Uterus (tissue), 2 donors: ENCODE data around the gene L1TD1.

Experiments used
- POLR2A ChIP-seq, 2 donors: fragments of 450-650 bp; IDR thresholded peaks; one replicate each; pipeline ENCODE4 v1.6.1; 2016; ENCODE audit warnings: antibody characterized with exemption in 2 of 2, mild to moderate bottlenecking in 1 of 2, moderate library complexity in 1 of 2
- TF ChIP-seq, protein P1 (sequence below), 4 experiments: fragments of 200-600 bp in 2 of 4; fragments of 450-650 bp in 2 of 4; sonication (generic) in 2 of 4; IDR thresholded peaks; one replicate each; pipeline ENCODE4 v1.5.1; 2016 to 2019; ENCODE audit warnings: antibody characterized with exemption in 4 of 4, mild to moderate bottlenecking in 2 of 4, moderate library complexity in 1 of 4

DNA sequence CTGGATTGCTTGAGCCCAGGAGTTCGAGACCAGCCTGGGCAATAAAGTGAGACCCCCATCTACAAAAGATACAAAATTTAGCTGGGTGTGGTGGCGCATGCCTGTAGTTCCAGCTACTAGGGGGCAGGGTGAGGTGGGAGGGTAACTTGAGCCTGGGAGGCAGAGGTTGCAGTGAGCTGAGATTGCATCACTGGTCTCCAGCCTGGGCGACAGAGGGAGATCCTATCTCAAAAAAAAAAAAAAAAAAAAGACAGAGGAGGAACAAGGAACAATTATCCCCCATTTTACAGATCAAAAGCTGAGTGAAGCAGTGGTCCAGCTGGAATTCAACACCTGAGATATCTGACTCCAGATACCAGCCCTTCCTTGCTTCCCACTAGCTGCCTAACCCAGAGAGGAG, 34.8 kb downstream of the L1TD1 start:
- no peak for TF ChIP-seq POLR2A (IDR thresholded peaks at IDR 0.05)
- TF ChIP-seq, protein P1, sequence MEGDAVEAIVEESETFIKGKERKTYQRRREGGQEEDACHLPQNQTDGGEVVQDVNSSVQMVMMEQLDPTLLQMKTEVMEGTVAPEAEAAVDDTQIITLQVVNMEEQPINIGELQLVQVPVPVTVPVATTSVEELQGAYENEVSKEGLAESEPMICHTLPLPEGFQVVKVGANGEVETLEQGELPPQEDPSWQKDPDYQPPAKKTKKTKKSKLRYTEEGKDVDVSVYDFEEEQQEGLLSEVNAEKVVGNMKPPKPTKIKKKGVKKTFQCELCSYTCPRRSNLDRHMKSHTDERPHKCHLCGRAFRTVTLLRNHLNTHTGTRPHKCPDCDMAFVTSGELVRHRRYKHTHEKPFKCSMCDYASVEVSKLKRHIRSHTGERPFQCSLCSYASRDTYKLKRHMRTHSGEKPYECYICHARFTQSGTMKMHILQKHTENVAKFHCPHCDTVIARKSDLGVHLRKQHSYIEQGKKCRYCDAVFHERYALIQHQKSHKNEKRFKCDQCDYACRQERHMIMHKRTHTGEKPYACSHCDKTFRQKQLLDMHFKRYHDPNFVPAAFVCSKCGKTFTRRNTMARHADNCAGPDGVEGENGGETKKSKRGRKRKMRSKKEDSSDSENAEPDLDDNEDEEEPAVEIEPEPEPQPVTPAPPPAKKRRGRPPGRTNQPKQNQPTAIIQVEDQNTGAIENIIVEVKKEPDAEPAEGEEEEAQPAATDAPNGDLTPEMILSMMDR (IDR thresholded peaks at IDR 0.05): no peak
